ENCODE measurements around the gene BBS7.

- TF ChIP-seq POLR2AphosphoS5 (IDR thresholded peaks at IDR 0.05) (no peak), POLR2A (IDR thresholded peaks at IDR 0.05) (no peak)
These were observed 23.6 kb downstream of the BBS7 start for GRCh38 chr4:121846662-121847061.
